CD4-positive, alpha-beta memory T cell (primary cell): ENCODE data around the gene CNGA4. TPM values are rescaled to one million over a fixed set of nuclear protein-coding genes. Genes with fewer than 3 reads are reported as not detected.
A peak's percentile ranks its signal among the peaks of the same experiment; 100 is the strongest.

ENCODE experiments used
- CTCF ChIA-PET: fragments of 350-600 bp; sonication (Branson Sonifier 250); formaldehyde crosslinking; loops from one replicate; lab custom pipeline; 2021; ENCODE audit warnings: inconsistent platforms; ENCODE audit not compliant: partially characterized antibody; lab: Charles Lee
- POLR2A ChIA-PET: fragments of 350-600 bp; sonication (Branson Sonifier 250); formaldehyde crosslinking; loops from one replicate; lab custom pipeline; 2021; ENCODE audit not compliant: partially characterized antibody; lab: Charles Lee
- DNase-seq, 5 donors: peaks; one replicate each; pipeline versions ENCODE4 v3.0.0 to v3.0.0-alpha.2; 2020 to 2022; ENCODE audit warnings: mixed read lengths in 1 of 5
- H3K27ac ChIP-seq: one replicate; pipeline ENCODE4 v1.7.0; 2013; ENCODE audit warnings: low read depth, low read length
- H3K27me3 ChIP-seq: 2 replicates; pipeline ENCODE4 v1.7.0; 2013; ENCODE audit warnings: mild to moderate bottlenecking, low read length, moderate library complexity; ENCODE audit not compliant: insufficient read depth
- H3K36me3 ChIP-seq: 2 replicates; pipeline ENCODE4 v1.7.0; 2013; ENCODE audit warnings: mild to moderate bottlenecking, low read length, moderate library complexity; ENCODE audit not compliant: insufficient read depth
- H3K4me1 ChIP-seq: 2 replicates; pipeline ENCODE4 v1.7.0; 2013; ENCODE audit warnings: mild to moderate bottlenecking, low read length, moderate library complexity; ENCODE audit not compliant: insufficient read depth
- H3K4me3 ChIP-seq, 2 donors: one replicate each; pipeline ENCODE4 v1.7.0; 2013; ENCODE audit warnings: low read length in 2 of 2, mild to moderate bottlenecking in 1 of 2
- H3K9me3 ChIP-seq, 2 donors: one replicate each; pipeline ENCODE4 v1.7.0; 2013; ENCODE audit warnings: low read length in 2 of 2, control low read depth in 1 of 2; ENCODE audit not compliant: control insufficient read depth in 1 of 2
- H3K27ac Mint-ChIP-seq, 7 donors: one replicate each; pipeline ENCODE4 v1.8.0; 2020 to 2021; ENCODE audit warnings: mixed read lengths in 7 of 7, mild to moderate bottlenecking in 6 of 7, inconsistent platforms in 3 of 7, moderate library complexity in 3 of 7
- H3K27me3 Mint-ChIP-seq, 2 donors: one replicate each; pipeline ENCODE4 v1.8.0; 2020 to 2021; ENCODE audit warnings: mixed read lengths in 2 of 2
- H3K36me3 Mint-ChIP-seq, 2 donors: one replicate each; pipeline ENCODE4 v1.8.0; 2020 to 2021; ENCODE audit warnings: mixed read lengths in 2 of 2, inconsistent platforms in 1 of 2, mild to moderate bottlenecking in 1 of 2
- H3K4me1 Mint-ChIP-seq, 4 donors: one replicate each; pipeline ENCODE4 v1.8.0; 2020 to 2021; ENCODE audit warnings: mixed read lengths in 4 of 4, mild to moderate bottlenecking in 1 of 4
- H3K4me3 Mint-ChIP-seq, 8 donors: one replicate each; pipeline ENCODE4 v1.8.0; 2020 to 2021; ENCODE audit warnings: mixed read lengths in 8 of 8, mild to moderate bottlenecking in 7 of 8, moderate library complexity in 6 of 8, inconsistent platforms in 3 of 8
- H3K9me3 Mint-ChIP-seq, 8 donors: one replicate each; pipeline ENCODE4 v1.8.0; 2020 to 2021; ENCODE audit warnings: mixed read lengths in 8 of 8, mild to moderate bottlenecking in 5 of 8, inconsistent platforms in 3 of 8, moderate library complexity in 1 of 8
- intact Hi-C: fragments of 100-400 bp; cut with micrococcal nuclease; formaldehyde crosslinking; loops from one replicate; pipeline ENCODE4 v1.15.1; 2023
- polyA plus RNA-seq, 2 donors: library from polyadenylated mRNA; unstranded; fragments of 300-500 nt; fragmentation: Illumina TruSeq; gene quantifications; one replicate each; pipeline ENCODE4 v1.2.3, GENCODE V29; 2021
- total RNA-seq, 2 experiments: library from RNA; stranded (reverse); gene quantifications; one replicate each; pipeline ENCODE4 v1.2.3, GENCODE V29; 2021

Gene CNGA4
- total and polyA plus RNA-seq, 4 experiments from 2014 or later, result 0.58 to 0.61 TPM; not detected in 2

DNA sequence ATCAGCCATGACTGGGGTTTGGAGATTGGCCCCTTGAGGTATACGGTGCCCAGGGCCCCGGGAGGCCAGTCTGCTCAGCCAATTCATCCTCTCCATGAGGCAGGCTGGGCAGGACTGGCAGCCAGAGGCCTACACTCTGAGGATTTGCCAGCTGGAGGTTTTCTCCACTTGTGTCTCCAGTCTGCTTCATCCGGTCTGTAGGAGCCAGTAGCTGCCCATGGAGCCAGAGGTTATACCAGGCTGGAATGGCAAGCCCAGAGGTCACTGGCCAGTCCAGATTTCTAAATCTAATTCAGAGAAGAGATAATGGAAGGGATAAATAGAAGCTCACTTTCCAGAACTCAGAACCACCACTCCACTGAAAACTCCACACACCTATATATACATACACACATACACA is 14.5 kb upstream of the CNGA4 start:
- Histone ChIP-seq H3K27ac (no peak overlapping the region), H3K27me3 (no peaks in the 10 kb centered on the region), H3K4me3 (no peak overlapping the region), H3K36me3 (peaks cover 45% of the 10 kb centered on the region), H3K9me3 (no peaks in the 10 kb centered on the region), H3K4me1 (peaks cover 3% of the 10 kb centered on the region)
- ChIA-PET CTCF (no interaction called here), POLR2A (no interaction called here)
- no peak for DNase-seq
- Mint-ChIP-seq H3K27me3 (no peaks in the 10 kb centered on the region), H3K36me3 (peaks cover 42 to 61% of the 10 kb centered on the region in 2 donors), H3K4me3 (no peak overlapping the region), H3K9me3 (no peaks in the 10 kb centered on the region), H3K4me1 (peaks cover 27 to 49% (median 37%) of the 10 kb centered on the region in 4 donors), H3K27ac (no peak overlapping the region)
- intact Hi-C loops, result no loop called here

DNA sequence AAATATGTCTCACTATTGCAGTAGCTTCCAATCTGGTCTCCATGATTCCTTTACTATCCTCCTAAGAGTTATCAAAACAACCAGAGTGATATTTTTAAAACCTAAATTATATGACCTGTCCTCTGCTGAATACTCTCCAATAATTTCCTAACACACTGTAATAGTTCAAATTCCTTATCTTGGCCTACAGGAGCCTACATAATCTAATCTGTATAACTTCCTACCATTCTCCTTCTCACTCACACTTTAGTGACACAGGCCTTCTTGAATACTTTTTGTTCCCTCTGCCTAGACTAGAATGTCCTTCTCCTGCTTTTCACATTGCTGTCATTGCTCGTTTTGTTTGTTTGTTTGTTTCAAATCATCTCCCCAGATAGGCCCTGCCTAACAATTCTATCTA is 13.9 kb upstream of the CNGA4 start:
- ChIA-PET POLR2A (no interaction called here), CTCF (interaction anchor here (1.3 kb wide), 1 partner anchor 9 kb away, joined by 4 read pairs; the partner anchor contains the start of gene FHIP1B)
- Histone ChIP-seq H3K36me3 (peaks cover 39% of the 10 kb centered on the region), H3K4me1 (peaks cover 9% of the 10 kb centered on the region), H3K27me3 (no peaks in the 10 kb centered on the region), H3K9me3 (no peaks in the 10 kb centered on the region), H3K4me3 (no peak overlapping the region), H3K27ac (no peak overlapping the region)
- Mint-ChIP-seq H3K9me3 (no peaks in the 10 kb centered on the region), H3K27ac (no peak overlapping the region), H3K4me1 (peaks cover 32 to 49% (median 39%) of the 10 kb centered on the region in 4 donors), H3K36me3 (peaks cover 37 to 55% of the 10 kb centered on the region in 2 donors), H3K27me3 (no peaks in the 10 kb centered on the region), H3K4me3 (no peak overlapping the region)
- no peak for DNase-seq
- intact Hi-C loops, result no loop called here

GRCh38 chr11:6225896-6226295 is 13.0 kb upstream of the CNGA4 start:
- Histone ChIP-seq H3K4me3 (no peak overlapping the region), H3K27ac (no peak overlapping the region), H3K4me1 (peaks cover 16% of the 10 kb centered on the region), H3K27me3 (no peaks in the 10 kb centered on the region), H3K36me3 (peaks cover 33% of the 10 kb centered on the region), H3K9me3 (no peaks in the 10 kb centered on the region)
- DNase-seq, result no peak
- peak overlapping the region in 1 of 7 donors; percentile 64 for H3K27ac Mint-ChIP-seq
- H3K36me3 Mint-ChIP-seq, result peaks cover 32 to 47% of the 10 kb centered on the region in 2 donors
- H3K9me3 Mint-ChIP-seq, result no peaks in the 10 kb centered on the region
- H3K27me3 Mint-ChIP-seq, result no peaks in the 10 kb centered on the region
- POLR2A ChIA-PET, result no interaction called here
- H3K4me1 Mint-ChIP-seq, result peaks cover 34 to 52% (median 44%) of the 10 kb centered on the region in 4 donors
- H3K4me3 Mint-ChIP-seq, result no peak overlapping the region
- intact Hi-C loops, result no loop called here
- CTCF ChIA-PET, result interaction anchor here (1.3 kb wide), 1 partner anchor 8 kb away, joined by 4 read pairs; the partner anchor contains the start of gene FHIP1B

DNA sequence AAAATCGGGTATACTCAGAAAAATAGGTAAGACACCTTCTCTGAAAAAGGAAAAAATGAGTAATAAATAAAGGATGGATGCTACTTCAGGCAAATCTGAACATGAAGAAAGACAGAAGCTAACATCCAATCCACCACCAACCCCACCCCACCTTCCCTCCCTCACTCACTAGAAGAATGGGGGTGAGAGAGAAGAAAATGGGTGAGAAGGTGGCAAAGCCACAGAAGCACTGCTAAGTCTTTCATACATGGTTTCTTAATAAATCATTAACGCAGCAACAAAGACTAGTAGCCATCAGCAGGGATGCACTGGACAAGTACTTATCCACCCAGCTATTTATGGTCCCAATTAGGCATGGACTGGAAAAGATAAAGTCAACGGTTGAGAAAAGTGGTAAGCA is 10.4 kb upstream of the CNGA4 start:
- Histone ChIP-seq H3K27ac (no peak overlapping the region), H3K9me3 (no peaks in the 10 kb centered on the region), H3K36me3 (peaks cover 10% of the 10 kb centered on the region), H3K4me3 (no peak overlapping the region), H3K27me3 (no peaks in the 10 kb centered on the region), H3K4me1 (peaks cover 23% of the 10 kb centered on the region)
- Mint-ChIP-seq H3K4me1 (peaks cover 38 to 70% (median 60%) of the 10 kb centered on the region in 4 donors), H3K4me3 (no peak overlapping the region), H3K27me3 (no peaks in the 10 kb centered on the region), H3K36me3 (peaks cover 12 to 24% of the 10 kb centered on the region in 2 donors), H3K9me3 (no peaks in the 10 kb centered on the region), H3K27ac (no peak overlapping the region)
- intact Hi-C loops, result no loop called here
- ChIA-PET POLR2A (no interaction called here), CTCF (interaction anchor here (1.5 kb wide), 1 partner anchor 543 kb away, joined by 4 read pairs; the partner anchor contains the start of gene TRIM5)
- DNase-seq, result no peak

- Mint-ChIP-seq H3K4me3 (peak overlapping the region in 3 of 8 donors; percentile 12 to 51 (median 23)), H3K4me1 (peaks cover 46 to 83% (median 67%) of the 10 kb centered on the region in 4 donors), H3K27ac (peak overlapping the region in 6 of 7 donors; percentile 13 to 84 (median 34)), H3K9me3 (no peaks in the 10 kb centered on the region), H3K36me3 (peaks cover 9 to 22% of the 10 kb centered on the region in 2 donors), H3K27me3 (no peaks in the 10 kb centered on the region)
- Histone ChIP-seq H3K4me1 (peaks cover 32% of the 10 kb centered on the region), H3K36me3 (no peaks in the 10 kb centered on the region), H3K27ac (no peak overlapping the region), H3K9me3 (no peaks in the 10 kb centered on the region), H3K27me3 (no peaks in the 10 kb centered on the region), H3K4me3 (no peak overlapping the region)
- ChIA-PET POLR2A (no interaction called here), CTCF (interaction anchor here (1.4 kb wide), 1 partner anchor 20 kb away, joined by 6 read pairs; no protein-coding TSS in a partner anchor)
- peak in 2 of 5 donors; percentile 5 to 19 for DNase-seq
- intact Hi-C loops, result loop anchor here (10.0 kb wide), 6 partner anchors 455 to 1755 kb away; partner anchors contain the start of genes EIF3F, MRPL17, PPFIBP2 and TRIM22
These were observed 9.0 kb upstream of the CNGA4 start for GRCh38 chr11:6229911-6230310.

DNA sequence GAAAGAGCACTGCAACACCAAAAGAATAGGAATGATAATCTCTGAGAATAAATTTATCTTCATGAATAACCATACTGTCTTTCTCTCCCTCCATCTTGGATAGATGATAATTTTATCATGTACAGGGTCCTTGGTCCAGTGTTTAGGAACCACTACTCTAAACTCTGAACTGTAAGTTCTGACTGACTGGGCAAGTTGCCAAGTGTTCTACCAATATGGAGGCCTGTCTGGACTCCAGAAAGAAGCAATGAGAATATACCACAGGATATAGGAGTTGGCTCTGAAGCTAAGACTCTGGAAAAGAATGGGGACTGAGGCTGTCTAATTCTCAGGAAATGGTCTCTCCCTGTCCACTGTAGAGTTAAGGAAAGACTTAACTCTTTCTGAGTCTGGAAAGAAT is 6.0 kb upstream of the CNGA4 start:
- Histone ChIP-seq H3K4me3 (no peak overlapping the region), H3K27ac (no peak overlapping the region), H3K9me3 (no peaks in the 10 kb centered on the region), H3K4me1 (peaks cover 36% of the 10 kb centered on the region), H3K36me3 (no peaks in the 10 kb centered on the region), H3K27me3 (no peaks in the 10 kb centered on the region)
- no peaks in the 10 kb centered on the region for H3K27me3 Mint-ChIP-seq
- peaks cover 32 to 63% (median 49%) of the 10 kb centered on the region in 4 donors for H3K4me1 Mint-ChIP-seq
- intact Hi-C loops, result loop anchor here (10.0 kb wide), 6 partner anchors 452 to 1752 kb away; partner anchors contain the start of genes EIF3F, MRPL17, PPFIBP2 and TRIM22
- ChIA-PET POLR2A (no interaction called here), CTCF (interaction anchor here (0.6 kb wide), 1 partner anchor 1636 kb away, joined by 4 read pairs; no protein-coding TSS in a partner anchor)
- H3K36me3 Mint-ChIP-seq, result peaks cover 0 to 10% of the 10 kb centered on the region in 2 donors
- peak overlapping the region in 4 of 7 donors; percentile 51 to 99 (median 63) for H3K27ac Mint-ChIP-seq
- no peaks in the 10 kb centered on the region for H3K9me3 Mint-ChIP-seq
- H3K4me3 Mint-ChIP-seq, result peak overlapping the region; percentile 30 to 100 (median 54)
- DNase-seq, result no peak

- intact Hi-C loops, result loop anchor here (1.0 to 10.0 kb wide), 10 partner anchors 25 to 1751 kb away; partner anchors contain the start of genes ARFIP2, CCKBR, EIF3F and MRPL17
- CTCF ChIA-PET, result interaction anchor here (1.0 to 2.1 kb wide), 3 partner anchors 9 to 18 kb away, joined by 3 to 10 read pairs (median 4); no protein-coding TSS in a partner anchor
These were observed 4.9 kb upstream of the CNGA4 start for GRCh38 chr11:6233984-6234386.

More at GRCh38 chr11:6233984-6234386, 4.9 kb upstream of the CNGA4 start:
- Mint-ChIP-seq H3K27ac (peak overlapping the region; percentile 87 to 100 (median 99)), H3K4me3 (peak overlapping the region; percentile 96 to 100 (median 98)), H3K4me1 (peaks cover 32 to 57% (median 46%) of the 10 kb centered on the region in 4 donors), H3K36me3 (peaks cover 0 to 8% of the 10 kb centered on the region in 2 donors), H3K27me3 (peaks cover 0 to 1% of the 10 kb centered on the region in 2 donors), H3K9me3 (no peaks in the 10 kb centered on the region)
- Histone ChIP-seq H3K27me3 (no peaks in the 10 kb centered on the region), H3K36me3 (no peaks in the 10 kb centered on the region), H3K4me1 (peaks cover 36% of the 10 kb centered on the region), H3K4me3 (peak overlapping the region; percentile 80 to 86), H3K9me3 (no peaks in the 10 kb centered on the region), H3K27ac (peak overlapping the region; percentile 75)
- DNase-seq, result no peak
- POLR2A ChIA-PET, result interaction anchor here (1.0 to 1.9 kb wide), 6 partner anchors 27 to 449 kb away, joined by 3 to 14 read pairs (median 4); partner anchors contain the start of genes APBB1, ARFIP2, MRPL17 and TIMM10B
